Pancreas (tissue), 10 donors: ENCODE data around the gene C17orf67. TPM values are rescaled to one million over a fixed set of nuclear protein-coding genes. Genes with fewer than 3 reads are reported as not detected.

Experiments
- ATAC-seq, 4 donors: fragments of 200-7000 bp; cut with Tn5 transposase; one replicate each; pipeline versions ENCODE4 v1.8.0 to v1.9.1; 2020; ENCODE audit warnings: mild to moderate bottlenecking in 4 of 4, moderate library complexity in 4 of 4
- DNase-seq, 6 donors: peaks; one replicate each; pipeline ENCODE4 v3.0.0-alpha.2; 2020
- FAIRE-seq: peaks from 2 replicates; lab custom pipeline; 2012; peaks lifted over from hg19 to GRCh38; lab: Jason Lieb, UNC
- H3K27ac ChIP-seq, 4 donors: fragments of 200-600 bp; sonication (generic); 1 replicate in 3 of 4; 2 replicates in 1 of 4; pipeline versions ENCODE4 v1.5.0 to v1.8.0; 2020
- H3K27me3 ChIP-seq, 4 donors: fragments of 200-600 bp; one replicate each; pipeline ENCODE4 v1.8.0; 2021
- H3K36me3 ChIP-seq, 3 donors: fragments of 200-600 bp; sonication (generic) in 1 of 3; one replicate each; pipeline versions ENCODE4 v1.5.0 to v1.8.0; 2020 to 2021
- H3K4me1 ChIP-seq, 3 donors: fragments of 200-600 bp; one replicate each; pipeline ENCODE4 v1.8.0; 2021
- H3K4me3 ChIP-seq, 4 donors: fragments of 200-600 bp; sonication (generic) in 2 of 4; one replicate each; pipeline versions ENCODE4 v1.5.0 to v1.8.0; 2020 to 2021
- H3K9me3 ChIP-seq, 4 donors: fragments of 200-600 bp; one replicate each; pipeline ENCODE4 v1.8.0; 2021
- CTCF ChIP-seq, 4 donors: fragments of 200-600 bp; sonication (generic) in 3 of 4; IDR thresholded peaks; one replicate each; pipeline versions ENCODE4 v1.5.0 to v1.8.0; 2021; ENCODE audit warnings: antibody characterized with exemption in 4 of 4
- WGBS, 2 donors: extraction: QIAGEN DNeasy Blood & Tissue Kit; methylation state at CpG; one replicate each; pipeline ENCODE4 v1.1.7; 2013; 5-methylcytosine and 5-hydroxymethylcytosine counted together
- intact Hi-C, 3 donors: fragments of 100-400 bp; cut with DNase I; formaldehyde crosslinking; loops; one replicate each; pipeline versions ENCODE4 v1.11.1 to v1.14.2; 2022
- polyA plus RNA-seq, 2 donors: library from polyadenylated mRNA; stranded (reverse); fragments of 200-250 nt; gene quantifications; one replicate each; pipeline ENCODE4 v1.2.3, GENCODE V29; 2013
- total RNA-seq, 6 donors: library from RNA; stranded (reverse); fragmentation: NEBNext Ultra II Directional in 4 of 6; extraction: Animal tissue kit (Norgen Biotek cat#: 25700) in 4 of 6; gene quantifications; one replicate each; pipeline versions ENCODE4 v1.2.1 to v1.2.4, GENCODE V29; 2021 to 2023
- donor health status: healthy with polysubstance abuse.
- donor health status: DM: no; HTN: no; CAD: no; lungs with moderate emphysema.
- donor health status: DM: no; HTN: no; CAD: no.
- donor health status: control.
- donor health status: control.
- donor health status: Bipolar disorder and iron deficiency.
- donor health status: DM: yes; HTN: yes; CAD: no.
- donor health status: DM: no; HTN: no; CAD: no.
- donor health status: DM: no; HTN: no; CAD: no.
- donor health status: DM: yes; HTN: yes; CAD: no.

Gene C17orf67
- total and polyA plus RNA-seq, 8 donors, result 1.0 to 9.6 (median 1.8) TPM

- Histone ChIP-seq H3K36me3 (no peaks in the 10 kb centered on the region), H3K27me3 (no peaks in the 10 kb centered on the region), H3K4me1 (no peaks in the 10 kb centered on the region), H3K9me3 (no peaks in the 10 kb centered on the region), H3K27ac (no peak overlapping the region), H3K4me3 (no peak overlapping the region)
- no peak for FAIRE-seq
- 79 to 86% methylated on average over 1 of the region's 1 CpG for WGBS, 2 donors
- intact Hi-C loops, result no loop called here
- no peak for DNase-seq
- ATAC-seq, result no peak
- no peak for TF ChIP-seq CTCF (IDR thresholded peaks at IDR 0.05)
These were observed 30.6 kb downstream of the C17orf67 start for GRCh38 chr17:56803071-56803470.

DNA sequence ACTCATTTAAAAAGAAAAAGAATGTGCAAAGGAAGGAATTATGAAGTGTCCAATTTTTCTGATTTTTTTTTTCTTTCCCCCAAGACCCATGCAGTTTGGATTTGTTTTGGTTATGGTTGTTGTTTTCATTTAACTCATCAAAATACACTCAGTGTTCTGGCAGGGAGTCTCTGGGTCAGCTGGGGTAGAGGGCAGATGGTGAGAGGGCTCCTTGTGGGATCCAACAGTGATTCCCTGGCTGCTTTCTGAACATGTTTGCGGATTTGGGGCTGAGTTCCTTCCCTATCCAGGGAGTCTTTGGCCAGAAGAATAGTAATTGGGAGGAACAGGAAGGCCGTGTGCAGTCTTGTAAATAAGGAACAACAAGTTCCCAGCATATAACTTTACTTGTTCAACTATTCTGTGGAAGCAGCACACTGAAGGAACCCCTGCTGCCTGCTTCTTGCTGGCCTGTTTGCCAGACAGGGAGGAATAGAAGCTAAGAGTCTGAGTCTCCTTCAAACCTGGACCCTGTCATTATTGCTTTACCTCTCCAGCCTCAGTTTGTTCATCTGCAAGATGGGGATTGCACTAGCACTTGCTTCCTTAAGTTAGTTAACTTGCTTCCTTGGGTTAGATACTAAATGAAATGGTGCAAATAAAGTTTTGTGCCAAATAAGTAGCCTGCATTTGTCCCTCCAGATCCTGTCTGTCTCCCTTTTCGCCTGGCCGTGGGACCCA, 32.1 kb downstream of the C17orf67 start:
- Histone ChIP-seq H3K27me3 (no peaks in the 10 kb centered on the region), H3K36me3 (no peaks in the 10 kb centered on the region), H3K4me3 (no peak overlapping the region), H3K4me1 (no peaks in the 10 kb centered on the region), H3K9me3 (no peaks in the 10 kb centered on the region), H3K27ac (no peak overlapping the region)
- WGBS, 2 donors, result 86 to 94% methylated on average over 4 of the region's 4 CpGs
- ATAC-seq (no peak), FAIRE-seq (no peak), DNase-seq (no peak)
- intact Hi-C loops, result no loop called here
- no peak for TF ChIP-seq CTCF (IDR thresholded peaks at IDR 0.05)

- no peak for ATAC-seq
- intact Hi-C loops, result no loop called here
- Histone ChIP-seq H3K36me3 (no peaks in the 10 kb centered on the region), H3K4me1 (no peaks in the 10 kb centered on the region), H3K4me3 (no peak overlapping the region), H3K9me3 (no peaks in the 10 kb centered on the region), H3K27me3 (no peaks in the 10 kb centered on the region), H3K27ac (no peak overlapping the region)
- no peak for TF ChIP-seq CTCF (IDR thresholded peaks at IDR 0.05)
- WGBS, 2 donors, result 51 to 52% methylated on average over 4 of the region's 4 CpGs
- FAIRE-seq, result no peak
- no peak for DNase-seq
These were observed 34.8 kb downstream of the C17orf67 start for GRCh38 chr17:56798916-56799315.

DNA sequence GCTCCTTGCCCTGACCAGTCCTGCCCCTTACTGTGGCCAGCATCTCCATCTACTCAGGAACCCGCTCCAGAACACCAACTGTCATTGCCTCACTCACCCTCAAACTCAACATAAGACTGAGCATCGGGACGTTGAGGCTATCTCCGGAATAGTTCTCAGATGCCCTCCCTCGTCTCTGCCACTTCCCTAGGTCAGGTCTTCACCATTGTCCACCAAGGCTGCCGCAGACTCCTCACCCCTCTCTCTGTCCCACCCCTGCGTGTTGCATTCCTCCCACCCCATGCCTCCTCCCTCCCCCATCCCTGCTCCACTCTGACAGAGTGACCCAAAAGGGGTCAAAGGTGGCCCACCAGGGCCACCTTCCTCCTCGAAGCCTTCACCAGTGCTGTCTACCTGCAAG, 37.2 kb downstream of the C17orf67 start:
- Histone ChIP-seq H3K27ac (no peak overlapping the region), H3K36me3 (no peaks in the 10 kb centered on the region), H3K4me1 (no peaks in the 10 kb centered on the region), H3K27me3 (no peaks in the 10 kb centered on the region), H3K9me3 (no peaks in the 10 kb centered on the region), H3K4me3 (no peak overlapping the region)
- intact Hi-C loops, result no loop called here
- DNase-seq (no peak), ATAC-seq (no peak), FAIRE-seq (no peak)
- WGBS, 2 donors, result 83 to 91% methylated on average over 8 of the region's 8 CpGs
- TF ChIP-seq CTCF (IDR thresholded peaks at IDR 0.05), result no peak

GRCh38 chr17:56795221-56795865, 38.4 kb downstream of the C17orf67 start:
- no peak for FAIRE-seq
- Histone ChIP-seq H3K9me3 (no peaks in the 10 kb centered on the region), H3K27me3 (no peaks in the 10 kb centered on the region), H3K4me1 (no peaks in the 10 kb centered on the region), H3K36me3 (no peaks in the 10 kb centered on the region), H3K4me3 (no peak overlapping the region), H3K27ac (no peak overlapping the region)
- no peak for TF ChIP-seq CTCF (IDR thresholded peaks at IDR 0.05)
- DNase-seq, result no peak
- WGBS, 2 donors, result 79 to 89% methylated on average over 5 of the region's 5 CpGs
- intact Hi-C loops, result no loop called here
- no peak for ATAC-seq
